Measurements from ENCODE around the gene NUFIP1.
"Not testable (repeated sequence)": the region's sequence is repeated elsewhere in the genome, so short reads cannot be mapped to it uniquely, and the experiment has no call there.

The NUFIP1 gene

GRCh38 chr13:44905556-44905955, 83.7 kb downstream of the NUFIP1 start:
- DNase-seq (ENCODE audit: low read depth in 1 of 2, low spot score in 1 of 2): no peak
- TF ChIP-seq JUND (IDR thresholded peaks at IDR 0.05; ENCODE audit: low read depth): no peak
- in situ Hi-C loops (cut with HindIII; ENCODE audit: low pct_unique_long_range_greater_than_20kb, low sequenced_read_pairs): no loop called here

DNA sequence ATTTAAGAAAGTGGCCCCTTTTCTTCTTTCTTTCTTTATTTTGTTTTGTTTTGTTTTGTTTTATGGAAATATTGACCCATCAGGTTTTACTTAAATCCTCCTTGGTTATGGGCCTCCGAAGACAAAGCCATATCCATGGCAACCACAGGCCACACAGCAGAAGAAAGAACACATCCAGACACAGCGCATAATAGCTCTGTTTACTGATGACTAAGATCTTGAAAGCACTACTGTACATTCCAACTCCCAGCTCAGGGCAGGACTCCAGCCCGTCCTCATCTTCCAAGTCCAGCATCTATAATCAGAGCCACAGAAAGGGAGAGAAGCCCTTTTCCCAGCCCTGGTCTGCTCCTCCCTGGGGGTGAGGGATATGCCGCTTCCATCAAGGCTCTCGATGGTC, 84.3 kb downstream of the NUFIP1 start:
- in situ Hi-C loops (cut with HindIII; ENCODE audit: low pct_unique_long_range_greater_than_20kb, low sequenced_read_pairs): no loop called here

GRCh38 chr13:44903574-44903985, 85.7 kb downstream of the NUFIP1 start:
- TF ChIP-seq JUND (IDR thresholded peaks at IDR 0.05; ENCODE audit: low read depth): no peak
- in situ Hi-C loops (cut with HindIII; ENCODE audit: low pct_unique_long_range_greater_than_20kb, low sequenced_read_pairs): no loop called here
- no peak for DNase-seq (ENCODE audit: low read depth in 1 of 2, low spot score in 1 of 2)

More for the DNA sequence above, 84.3 kb downstream of the NUFIP1 start:
- DNase-seq (ENCODE audit: low read depth in 1 of 2, low spot score in 1 of 2): peak in 1 of 2 experiments; percentile 58
- no peak for TF ChIP-seq JUND (IDR thresholded peaks at IDR 0.05; ENCODE audit: low read depth)

DNA sequence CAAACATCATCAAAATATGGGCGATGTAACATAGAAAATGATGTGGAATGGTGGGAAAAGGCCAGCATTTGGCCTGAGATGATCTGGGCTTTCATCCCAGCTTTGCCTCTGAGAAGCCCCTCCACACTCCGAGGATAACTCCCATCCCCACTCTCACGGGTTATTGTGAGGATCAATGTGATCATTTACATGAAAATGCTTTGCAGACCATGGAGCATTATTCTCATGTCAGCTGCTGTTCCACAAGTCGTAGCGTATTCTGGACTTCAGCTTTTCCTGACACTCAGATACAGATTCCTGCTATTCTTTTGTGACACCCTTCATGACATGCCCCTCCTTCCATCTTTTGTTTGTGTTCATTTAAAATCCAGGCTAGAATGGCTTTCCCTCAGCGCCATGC, 86.5 kb downstream of the NUFIP1 start:
- TF ChIP-seq JUND (IDR thresholded peaks at IDR 0.05; ENCODE audit: low read depth): no peak
- DNase-seq (ENCODE audit: low read depth in 1 of 2, low spot score in 1 of 2): no peak

DNA sequence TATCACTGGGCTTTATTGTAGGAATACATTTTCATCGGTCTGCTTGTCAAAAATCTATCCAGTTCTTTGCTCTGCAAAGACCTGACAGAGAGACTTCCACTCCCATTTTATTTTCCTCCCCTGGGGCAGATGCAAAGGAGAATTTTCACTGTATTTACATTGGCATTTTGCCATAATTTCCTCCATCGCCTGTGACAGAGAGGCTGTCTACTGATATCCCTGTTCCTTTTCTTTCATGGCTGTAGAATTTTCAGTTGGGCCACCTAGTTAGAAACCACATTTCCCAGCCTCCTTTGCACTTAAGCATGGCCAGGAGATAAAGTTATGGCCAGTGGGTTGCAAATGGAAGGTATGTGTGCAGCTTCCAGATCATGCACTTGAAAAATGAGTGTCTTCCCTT, 89.3 kb downstream of the NUFIP1 start:
- TF ChIP-seq JUND (IDR thresholded peaks at IDR 0.05; ENCODE audit: low read depth): no peak
- in situ Hi-C loops (cut with HindIII; ENCODE audit: low pct_unique_long_range_greater_than_20kb, low sequenced_read_pairs): no loop called here
- peak in 1 of 2 experiments; percentile 57 for DNase-seq (ENCODE audit: low read depth in 1 of 2, low spot score in 1 of 2)

More for the DNA sequence above, 86.5 kb downstream of the NUFIP1 start:
- in situ Hi-C loops (cut with HindIII; ENCODE audit: low pct_unique_long_range_greater_than_20kb, low sequenced_read_pairs): no loop called here

DNA sequence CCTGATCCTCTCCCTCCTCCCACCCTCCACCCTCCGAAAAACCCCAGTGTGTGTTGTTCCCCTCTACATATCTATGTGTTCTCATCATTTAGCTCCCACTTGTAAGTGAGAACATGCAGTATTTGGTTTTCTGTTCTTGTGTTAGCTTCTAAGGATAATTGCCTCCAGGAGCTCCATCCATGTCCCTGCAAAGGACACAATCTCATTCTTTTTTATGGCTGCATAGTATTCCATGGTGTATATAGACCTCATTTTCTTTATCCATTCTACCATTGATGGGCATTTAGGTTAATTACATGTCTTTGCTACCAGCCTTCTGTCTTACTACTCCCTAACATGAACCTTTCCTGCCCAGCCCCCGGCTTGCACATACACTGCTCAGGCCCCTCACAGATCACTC, 91.0 kb downstream of the NUFIP1 start:
- in situ Hi-C loops (cut with HindIII; ENCODE audit: low pct_unique_long_range_greater_than_20kb, low sequenced_read_pairs); DNase-seq (ENCODE audit: low read depth in 1 of 2, low spot score in 1 of 2): not testable (repeated sequence)

DNA sequence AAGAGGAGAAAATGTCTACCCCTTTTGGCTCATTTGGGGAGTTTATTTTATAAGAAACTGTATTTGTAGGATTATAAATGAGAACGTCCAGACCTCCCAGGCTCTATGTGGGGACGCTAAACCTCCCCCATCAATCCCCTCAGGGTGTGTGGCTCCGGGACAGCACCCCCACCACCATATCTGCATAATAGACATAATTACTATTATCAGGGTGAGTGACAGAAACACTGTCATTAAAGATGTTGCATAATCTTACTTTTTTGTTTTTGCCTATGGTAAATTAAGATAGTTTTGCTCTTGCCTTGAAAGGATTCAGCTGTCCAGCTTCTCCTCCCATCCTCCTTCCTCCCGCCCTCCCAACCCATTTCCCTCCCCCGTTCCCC, 93.3 kb downstream of the NUFIP1 start:
- TF ChIP-seq JUND (IDR thresholded peaks at IDR 0.05; ENCODE audit: low read depth): no peak
- no peak for DNase-seq (ENCODE audit: low read depth in 1 of 2, low spot score in 1 of 2)
- in situ Hi-C loops (cut with HindIII; ENCODE audit: low pct_unique_long_range_greater_than_20kb, low sequenced_read_pairs): no loop called here

DNA sequence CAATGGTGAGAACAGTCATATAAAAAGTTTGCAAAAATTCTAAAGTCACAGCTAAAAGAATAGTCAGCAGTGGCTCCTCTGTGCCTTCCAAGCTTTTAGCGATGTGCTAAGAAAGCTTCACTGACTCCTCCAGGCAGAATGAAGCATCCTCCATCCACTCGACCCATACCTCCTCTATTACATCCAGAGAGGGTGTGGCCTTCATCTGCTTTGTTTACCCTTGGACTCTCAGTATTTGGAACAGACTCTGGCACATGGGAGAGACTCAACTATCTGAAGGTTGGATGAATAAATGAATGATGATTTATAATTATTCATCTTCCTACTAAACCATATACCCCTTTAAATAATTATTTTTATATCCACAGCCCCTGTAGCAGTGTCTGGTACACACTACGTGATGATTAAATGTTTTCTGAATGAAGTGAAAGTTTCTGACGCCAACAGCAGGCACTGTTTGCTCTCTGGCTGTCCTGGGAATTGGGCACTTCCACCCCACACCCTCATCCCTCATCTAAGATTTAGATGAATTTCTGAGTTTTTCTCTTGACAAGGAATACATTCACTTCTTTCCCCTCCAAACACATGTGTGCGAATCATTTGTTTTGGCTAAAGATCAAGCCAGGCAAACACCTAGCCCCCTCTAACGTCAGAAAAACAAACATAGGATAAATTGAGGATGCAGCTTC, 93.9 kb downstream of the NUFIP1 start:
- in situ Hi-C loops (cut with HindIII; ENCODE audit: low pct_unique_long_range_greater_than_20kb, low sequenced_read_pairs): no loop called here
- no peak for DNase-seq (ENCODE audit: low read depth in 1 of 2, low spot score in 1 of 2)
- no peak for TF ChIP-seq JUND (IDR thresholded peaks at IDR 0.05; ENCODE audit: low read depth)

- peak in 1 of 2 experiments; percentile 77 for DNase-seq (ENCODE audit: low read depth in 1 of 2, low spot score in 1 of 2)
- TF ChIP-seq JUND (IDR thresholded peaks at IDR 0.05; ENCODE audit: low read depth): no peak
- in situ Hi-C loops (cut with HindIII; ENCODE audit: low pct_unique_long_range_greater_than_20kb, low sequenced_read_pairs): no loop called here
Observed at GRCh38 chr13:44894001-44894770, 95.1 kb downstream of the NUFIP1 start.

Data from T47D (cell line).